ENCODE measurements around the gene PDE1C.

Gene PDE1C

GRCh38 chr7:31775556-31775955 lies 294.7 kb downstream of the PDE1C start:
- 86 to 90% methylated on average over 8 of the region's 8 CpGs for WGBS, 2 experiments
- Histone ChIP-seq H3K27ac (ENCODE audit: insufficient read depth, low read depth, low read length, poor library complexity, severe bottlenecking) (no peak overlapping the region), H3K36me3 (ENCODE audit: control insufficient read depth, insufficient read depth, low read length) (no peaks in the 10 kb centered on the region), H3K4me1 (ENCODE audit: control insufficient read depth, insufficient read depth, low read length) (peaks cover 9% of the 10 kb centered on the region), H3K9me3 (ENCODE audit: control insufficient read depth, low read length) (no peaks in the 10 kb centered on the region), H3K4me3 (ENCODE audit: insufficient read depth, low read depth, low read length) (no peak overlapping the region), H3K27me3 (ENCODE audit: control insufficient read depth, insufficient read depth, low read length, poor library complexity, severe bottlenecking) (peaks cover 56% of the 10 kb centered on the region)

GRCh38 chr7:31772211-31772610 lies 298.0 kb downstream of the PDE1C start:
- Histone ChIP-seq H3K36me3 (ENCODE audit: control insufficient read depth, insufficient read depth, low read length) (no peaks in the 10 kb centered on the region), H3K9me3 (ENCODE audit: control insufficient read depth, low read length) (no peaks in the 10 kb centered on the region), H3K27ac (ENCODE audit: insufficient read depth, low read depth, low read length, poor library complexity, severe bottlenecking) (no peak overlapping the region), H3K27me3 (ENCODE audit: control insufficient read depth, insufficient read depth, low read length, poor library complexity, severe bottlenecking) (peaks cover 73% of the 10 kb centered on the region), H3K4me1 (ENCODE audit: control insufficient read depth, insufficient read depth, low read length) (peaks cover 9% of the 10 kb centered on the region), H3K4me3 (ENCODE audit: insufficient read depth, low read depth, low read length) (no peak overlapping the region)
- WGBS, 2 experiments: 85 to 92% methylated on average over 2 of the region's 2 CpGs

GRCh38 chr7:31767686-31768358 lies 302.4 kb downstream of the PDE1C start:
- Histone ChIP-seq H3K36me3 (ENCODE audit: control insufficient read depth, insufficient read depth, low read length) (no peaks in the 10 kb centered on the region), H3K27me3 (ENCODE audit: control insufficient read depth, insufficient read depth, low read length, poor library complexity, severe bottlenecking) (peaks cover 86% of the 10 kb centered on the region), H3K27ac (ENCODE audit: insufficient read depth, low read depth, low read length, poor library complexity, severe bottlenecking) (no peak overlapping the region), H3K4me1 (ENCODE audit: control insufficient read depth, insufficient read depth, low read length) (no peaks in the 10 kb centered on the region), H3K9me3 (ENCODE audit: control insufficient read depth, low read length) (no peaks in the 10 kb centered on the region), H3K4me3 (ENCODE audit: insufficient read depth, low read depth, low read length) (no peak overlapping the region)
- WGBS, 2 experiments: 6 to 7% methylated on average over 3 to 4 of the region's 4 CpGs

- 86 to 90% methylated on average over 4 of the region's 4 CpGs for WGBS, 2 experiments
- H3K27me3 ChIP-seq (ENCODE audit: control insufficient read depth, insufficient read depth, low read length, poor library complexity, severe bottlenecking): peaks cover 85% of the 10 kb centered on the region
- H3K27ac ChIP-seq (ENCODE audit: insufficient read depth, low read depth, low read length, poor library complexity, severe bottlenecking): no peak overlapping the region
- H3K9me3 ChIP-seq (ENCODE audit: control insufficient read depth, low read length): no peaks in the 10 kb centered on the region
- H3K36me3 ChIP-seq (ENCODE audit: control insufficient read depth, insufficient read depth, low read length): no peaks in the 10 kb centered on the region
- H3K4me1 ChIP-seq (ENCODE audit: control insufficient read depth, insufficient read depth, low read length): no peaks in the 10 kb centered on the region
- H3K4me3 ChIP-seq (ENCODE audit: insufficient read depth, low read depth, low read length): no peak overlapping the region
Observed at GRCh38 chr7:31764462-31764861, 305.7 kb downstream of the PDE1C start.

- H3K4me3 ChIP-seq (ENCODE audit: insufficient read depth, low read depth, low read length): no peak overlapping the region
- H3K9me3 ChIP-seq (ENCODE audit: control insufficient read depth, low read length): no peaks in the 10 kb centered on the region
- H3K27ac ChIP-seq (ENCODE audit: insufficient read depth, low read depth, low read length, poor library complexity, severe bottlenecking): no peak overlapping the region
- 11 to 21% methylated on average over 2 of the region's 2 CpGs for whole genome bisulfite sequencing, 2 experiments
- H3K4me1 ChIP-seq (ENCODE audit: control insufficient read depth, insufficient read depth, low read length): no peaks in the 10 kb centered on the region
- no peaks in the 10 kb centered on the region for H3K36me3 ChIP-seq (ENCODE audit: control insufficient read depth, insufficient read depth, low read length)
- H3K27me3 ChIP-seq (ENCODE audit: control insufficient read depth, insufficient read depth, low read length, poor library complexity, severe bottlenecking): peaks cover 82% of the 10 kb centered on the region
Observed at GRCh38 chr7:31763548-31763947, 306.7 kb downstream of the PDE1C start.

- Histone ChIP-seq H3K36me3 (ENCODE audit: control insufficient read depth, insufficient read depth, low read length) (no peaks in the 10 kb centered on the region), H3K4me1 (ENCODE audit: control insufficient read depth, insufficient read depth, low read length) (no peaks in the 10 kb centered on the region), H3K9me3 (ENCODE audit: control insufficient read depth, low read length) (no peaks in the 10 kb centered on the region), H3K27ac (ENCODE audit: insufficient read depth, low read depth, low read length, poor library complexity, severe bottlenecking) (no peak overlapping the region), H3K27me3 (ENCODE audit: control insufficient read depth, insufficient read depth, low read length, poor library complexity, severe bottlenecking) (peaks cover 73% of the 10 kb centered on the region), H3K4me3 (ENCODE audit: insufficient read depth, low read depth, low read length) (no peak overlapping the region)
Observed at GRCh38 chr7:31761646-31762045, 308.6 kb downstream of the PDE1C start.

- peaks cover 47% of the 10 kb centered on the region for H3K27me3 ChIP-seq (ENCODE audit: control insufficient read depth, insufficient read depth, low read length, poor library complexity, severe bottlenecking)
- H3K27ac ChIP-seq (ENCODE audit: insufficient read depth, low read depth, low read length, poor library complexity, severe bottlenecking): no peak overlapping the region
- no peaks in the 10 kb centered on the region for H3K9me3 ChIP-seq (ENCODE audit: control insufficient read depth, low read length)
- WGBS, 2 experiments: 65 to 69% methylated on average over 3 of the region's 3 CpGs
- no peaks in the 10 kb centered on the region for H3K4me1 ChIP-seq (ENCODE audit: control insufficient read depth, insufficient read depth, low read length)
- no peak overlapping the region for H3K4me3 ChIP-seq (ENCODE audit: insufficient read depth, low read depth, low read length)
- H3K36me3 ChIP-seq (ENCODE audit: control insufficient read depth, insufficient read depth, low read length): no peaks in the 10 kb centered on the region
Observed at GRCh38 chr7:31758755-31759154, 311.5 kb downstream of the PDE1C start.

- 92% methylated on average over 4 of the region's 4 CpGs for WGBS, 2 experiments
- H3K4me3 ChIP-seq (ENCODE audit: insufficient read depth, low read depth, low read length): no peak overlapping the region
- no peaks in the 10 kb centered on the region for H3K36me3 ChIP-seq (ENCODE audit: control insufficient read depth, insufficient read depth, low read length)
- H3K4me1 ChIP-seq (ENCODE audit: control insufficient read depth, insufficient read depth, low read length): no peaks in the 10 kb centered on the region
- no peak overlapping the region for H3K27ac ChIP-seq (ENCODE audit: insufficient read depth, low read depth, low read length, poor library complexity, severe bottlenecking)
- no peaks in the 10 kb centered on the region for H3K9me3 ChIP-seq (ENCODE audit: control insufficient read depth, low read length)
- no peaks in the 10 kb centered on the region for H3K27me3 ChIP-seq (ENCODE audit: control insufficient read depth, insufficient read depth, low read length, poor library complexity, severe bottlenecking)
Observed at GRCh38 chr7:31751726-31752125, 318.5 kb downstream of the PDE1C start.

GRCh38 chr7:31748084-31748483 lies 322.1 kb downstream of the PDE1C start:
- H3K4me3 ChIP-seq (ENCODE audit: insufficient read depth, low read depth, low read length): no peak overlapping the region
- no peaks in the 10 kb centered on the region for H3K4me1 ChIP-seq (ENCODE audit: control insufficient read depth, insufficient read depth, low read length)
- H3K9me3 ChIP-seq (ENCODE audit: control insufficient read depth, low read length): no peaks in the 10 kb centered on the region
- no peak overlapping the region for H3K27ac ChIP-seq (ENCODE audit: insufficient read depth, low read depth, low read length, poor library complexity, severe bottlenecking)
- WGBS, 2 experiments: 90 to 94% methylated on average over 1 of the region's 1 CpG
- H3K27me3 ChIP-seq (ENCODE audit: control insufficient read depth, insufficient read depth, low read length, poor library complexity, severe bottlenecking): peaks cover 6% of the 10 kb centered on the region
- no peaks in the 10 kb centered on the region for H3K36me3 ChIP-seq (ENCODE audit: control insufficient read depth, insufficient read depth, low read length)

- Histone ChIP-seq H3K36me3 (ENCODE audit: control insufficient read depth, insufficient read depth, low read length) (no peaks in the 10 kb centered on the region), H3K27me3 (ENCODE audit: control insufficient read depth, insufficient read depth, low read length, poor library complexity, severe bottlenecking) (peaks cover 6% of the 10 kb centered on the region), H3K4me1 (ENCODE audit: control insufficient read depth, insufficient read depth, low read length) (no peaks in the 10 kb centered on the region), H3K27ac (ENCODE audit: insufficient read depth, low read depth, low read length, poor library complexity, severe bottlenecking) (no peak overlapping the region), H3K4me3 (ENCODE audit: insufficient read depth, low read depth, low read length) (no peak overlapping the region), H3K9me3 (ENCODE audit: control insufficient read depth, low read length) (no peaks in the 10 kb centered on the region)
Observed at GRCh38 chr7:31747553-31747952, 322.7 kb downstream of the PDE1C start.

Data from ectodermal cell (in vitro differentiated cells).